Rectal smooth muscle tissue (tissue), 1 donor: ENCODE measurements around the gene ZCCHC10.
"Not testable (repeated sequence)": the region's sequence is repeated elsewhere in the genome, so short reads cannot be mapped to it uniquely, and the experiment has no call there.

Source experiments
- H3K27ac ChIP-seq: one replicate; pipeline ENCODE4 v1.7.0; 2013; ENCODE audit warnings: low read depth, low read length, inconsistent platforms
- H3K27me3 ChIP-seq: one replicate; pipeline ENCODE4 v1.7.0; 2013; ENCODE audit warnings: low read length; ENCODE audit not compliant: control insufficient read depth, insufficient read depth
- H3K36me3 ChIP-seq: one replicate; pipeline ENCODE4 v1.7.0; 2013; ENCODE audit warnings: low read length; ENCODE audit not compliant: control insufficient read depth, insufficient read depth
- H3K4me1 ChIP-seq: one replicate; pipeline ENCODE4 v1.7.0; 2013; ENCODE audit warnings: low read length; ENCODE audit not compliant: control insufficient read depth, insufficient read depth
- H3K4me3 ChIP-seq: one replicate; pipeline ENCODE4 v1.7.0; 2013; ENCODE audit warnings: low read length
- H3K9ac ChIP-seq: one replicate; pipeline ENCODE4 v1.7.0; 2013; ENCODE audit warnings: low read length

The ZCCHC10 gene

GRCh38 chr5:132996307-132996706 lies 30.0 kb downstream of the ZCCHC10 start:
- no peaks in the 10 kb centered on the region for H3K27me3 ChIP-seq
- H3K9ac ChIP-seq, result no peak overlapping the region
- H3K4me3 ChIP-seq, result no peak overlapping the region
- H3K36me3 ChIP-seq, result no peaks in the 10 kb centered on the region
- H3K27ac ChIP-seq, result no peak overlapping the region
- no peaks in the 10 kb centered on the region for H3K4me1 ChIP-seq

GRCh38 chr5:132987531-132988408 lies 38.6 kb downstream of the ZCCHC10 start:
- Histone ChIP-seq H3K4me1 (no peaks in the 10 kb centered on the region), H3K36me3 (no peaks in the 10 kb centered on the region), H3K9ac (no peak overlapping the region), H3K27ac (no peak overlapping the region), H3K27me3 (no peaks in the 10 kb centered on the region), H3K4me3 (no peak overlapping the region)

GRCh38 chr5:132982971-132983370 lies 43.4 kb downstream of the ZCCHC10 start:
- H3K4me3 ChIP-seq, H3K27me3 ChIP-seq, H3K27ac ChIP-seq, H3K36me3 ChIP-seq, H3K4me1 ChIP-seq, H3K9ac ChIP-seq: not testable (repeated sequence)

- Histone ChIP-seq H3K27ac (no peak overlapping the region), H3K4me1 (no peaks in the 10 kb centered on the region), H3K9ac (no peak overlapping the region), H3K4me3 (no peak overlapping the region), H3K27me3 (no peaks in the 10 kb centered on the region), H3K36me3 (no peaks in the 10 kb centered on the region)
Measured at GRCh38 chr5:132981288-132981687, 45.1 kb downstream of the ZCCHC10 start.

- Histone ChIP-seq H3K27ac (no peak overlapping the region), H3K36me3 (no peaks in the 10 kb centered on the region), H3K27me3 (no peaks in the 10 kb centered on the region)
Measured at GRCh38 chr5:132979976-132980375, 46.4 kb downstream of the ZCCHC10 start.

GRCh38 chr5:132979367-132979940 lies 46.9 kb downstream of the ZCCHC10 start:
- Histone ChIP-seq H3K4me1 (no peaks in the 10 kb centered on the region), H3K9ac (no peak overlapping the region), H3K36me3 (no peaks in the 10 kb centered on the region), H3K27me3 (no peaks in the 10 kb centered on the region), H3K4me3 (no peak overlapping the region), H3K27ac (no peak overlapping the region)

More at GRCh38 chr5:132979976-132980375, 46.4 kb downstream of the ZCCHC10 start:
- no peak overlapping the region for H3K4me3 ChIP-seq
- H3K4me1 ChIP-seq, result no peaks in the 10 kb centered on the region
- H3K9ac ChIP-seq, result no peak overlapping the region

GRCh38 chr5:132976852-132977251 lies 49.5 kb downstream of the ZCCHC10 start:
- Histone ChIP-seq H3K27me3 (no peaks in the 10 kb centered on the region), H3K36me3 (no peaks in the 10 kb centered on the region), H3K4me1 (no peaks in the 10 kb centered on the region), H3K9ac (no peak overlapping the region), H3K27ac (no peak overlapping the region), H3K4me3 (no peak overlapping the region)

- H3K36me3 ChIP-seq, H3K27ac ChIP-seq, H3K27me3 ChIP-seq, H3K4me3 ChIP-seq, H3K9ac ChIP-seq, H3K4me1 ChIP-seq: not testable (repeated sequence)
Measured at GRCh38 chr5:132972436-132972828, 53.9 kb downstream of the ZCCHC10 start.

GRCh38 chr5:132971483-132972435 lies 54.6 kb downstream of the ZCCHC10 start:
- H3K4me1 ChIP-seq, result no peaks in the 10 kb centered on the region
- no peaks in the 10 kb centered on the region for H3K27me3 ChIP-seq
- no peak overlapping the region for H3K4me3 ChIP-seq
- H3K9ac ChIP-seq, result no peak overlapping the region
- H3K27ac ChIP-seq, result no peak overlapping the region
- H3K36me3 ChIP-seq, result no peaks in the 10 kb centered on the region

- Histone ChIP-seq H3K9ac (no peak overlapping the region), H3K4me3 (no peak overlapping the region), H3K27ac (no peak overlapping the region), H3K27me3 (no peaks in the 10 kb centered on the region), H3K36me3 (no peaks in the 10 kb centered on the region), H3K4me1 (no peaks in the 10 kb centered on the region)
Measured at GRCh38 chr5:132965120-132965519, 61.2 kb downstream of the ZCCHC10 start.

GRCh38 chr5:132963171-132964104 lies 62.9 kb downstream of the ZCCHC10 start, which contains the start of gene AFF4:
TSS of gene AFF4 (minus strand) at chr5:132963634. CDS start at chr5:132937189, 26,445 bp downstream.
- Histone ChIP-seq H3K27me3 (no peaks in the 10 kb centered on the region), H3K27ac (peak within 1 kb of the TSS; percentile 99), H3K4me1 (no peaks in the 10 kb centered on the region), H3K9ac (peak within 1 kb of the TSS; percentile 82), H3K36me3 (no peaks in the 10 kb centered on the region), H3K4me3 (peak within 1 kb of the TSS; percentile 87)
